GM21576 (cell line): ENCODE measurements around the gene SEPTIN12.
"Not testable (repeated sequence)": the region's sequence is repeated elsewhere in the genome, so short reads cannot be mapped to it uniquely, and the experiment has no call there.

Source experiments
- ATAC-seq: cut with Tn5 transposase; IDR thresholded peaks from one replicate; pipeline ENCODE4 v1.9.1; 2021; ENCODE audit warnings: mild to moderate bottlenecking, moderate library complexity; ENCODE audit not compliant: unreplicated experiment

Gene SEPTIN12

GRCh38 chr16:4760221-4760910 lies 27.8 kb downstream of the SEPTIN12 start:
- no peak for ATAC-seq

GRCh38 chr16:4755687-4756086 lies 32.5 kb downstream of the SEPTIN12 start:
- no peak for ATAC-seq

- no peak for ATAC-seq
Measured at GRCh38 chr16:4754865-4755264, 33.3 kb downstream of the SEPTIN12 start.

- no peak for ATAC-seq
Measured at GRCh38 chr16:4753227-4753626, 34.9 kb downstream of the SEPTIN12 start.

- ATAC-seq: no peak
Measured at GRCh38 chr16:4752351-4753100, 35.6 kb downstream of the SEPTIN12 start.

- ATAC-seq: no peak
Measured at GRCh38 chr16:4750896-4751295, 37.2 kb downstream of the SEPTIN12 start.

GRCh38 chr16:4749700-4750257 lies 38.4 kb downstream of the SEPTIN12 start:
- ATAC-seq: no peak

GRCh38 chr16:4748682-4749411 lies 39.3 kb downstream of the SEPTIN12 start:
- no peak for ATAC-seq

- ATAC-seq: no peak
Measured at GRCh38 chr16:4747906-4748681, 40.1 kb downstream of the SEPTIN12 start.

- no peak for ATAC-seq
Measured at GRCh38 chr16:4746991-4747574, 41.1 kb downstream of the SEPTIN12 start.

GRCh38 chr16:4746215-4746614 lies 41.9 kb downstream of the SEPTIN12 start:
- ATAC-seq: no peak

- no peak for ATAC-seq
Measured at GRCh38 chr16:4745274-4745569, 42.9 kb downstream of the SEPTIN12 start.

GRCh38 chr16:4744555-4745273 lies 43.4 kb downstream of the SEPTIN12 start:
- ATAC-seq: no peak

- ATAC-seq: no peak
Measured at GRCh38 chr16:4743226-4743878, 44.8 kb downstream of the SEPTIN12 start.

GRCh38 chr16:4738370-4738769 lies 49.8 kb downstream of the SEPTIN12 start:
- ATAC-seq: not testable (repeated sequence)

- no peak for ATAC-seq
Measured at GRCh38 chr16:4737545-4737944, 50.6 kb downstream of the SEPTIN12 start.

- no peak for ATAC-seq
Measured at GRCh38 chr16:4736546-4736945, 51.6 kb downstream of the SEPTIN12 start.

GRCh38 chr16:4734730-4735535 lies 53.2 kb downstream of the SEPTIN12 start:
- ATAC-seq: peak; percentile 49
